Natural killer cell treated with Interleukin-12 subunit alpha and Interleukin-12 subunit beta and Interleukin-15 and Interleukin-18, amount 100 ng/mL, for 72 hours (primary cell): Measurements from ENCODE around the gene ZNF84. TPM values are rescaled to one million over a fixed set of nuclear protein-coding genes. Genes with fewer than 3 reads are reported as not detected.

ENCODE experiments used
- ATAC-seq, 2 donors: fragments of 150-1000 bp; cut with Tn5 transposase in 1 of 2; sonication (Bioruptor Pico), chemical (Tn5 transposase) in 1 of 2; 2 replicates each; pipeline ENCODE4 v1.10.0; 2021
- DNase-seq: peaks from one replicate; pipeline ENCODE4 v3.0.0; 2022; ENCODE audit warnings: low spot score
- H3K27ac Mint-ChIP-seq, 2 donors: 1 replicate in 1 of 2; 2 replicates in 1 of 2; pipeline ENCODE4 v1.8.0; 2022; ENCODE audit warnings: mixed read lengths in 2 of 2, mild to moderate bottlenecking in 1 of 2, moderate library complexity in 1 of 2
- H3K27me3 Mint-ChIP-seq, 2 donors: 1 replicate in 1 of 2; 2 replicates in 1 of 2; pipeline ENCODE4 v1.8.0; 2022; ENCODE audit warnings: mixed read lengths in 2 of 2
- H3K36me3 Mint-ChIP-seq: one replicate; pipeline ENCODE4 v1.8.0; 2022; ENCODE audit warnings: mixed read lengths
- H3K4me1 Mint-ChIP-seq, 2 donors: 1 replicate in 1 of 2; 2 replicates in 1 of 2; pipeline ENCODE4 v1.8.0; 2022; ENCODE audit warnings: low read depth in 2 of 2, mixed read lengths in 2 of 2, mild to moderate bottlenecking in 1 of 2
- H3K4me3 Mint-ChIP-seq: one replicate; pipeline ENCODE4 v1.8.0; 2022; ENCODE audit warnings: mixed read lengths
- H3K9me3 Mint-ChIP-seq: 2 replicates; pipeline ENCODE4 v1.8.0; 2022; ENCODE audit warnings: mixed read lengths
- total RNA-seq, 2 donors: library from RNA; stranded (reverse); gene quantifications; one replicate each; pipeline ENCODE4 v1.2.3, GENCODE V29; 2022

ZNF84 gene
- total RNA-seq = 10 to 100 TPM; 16.8 to 17.6 TPM

GRCh38 chr12:133037207-133038005 lies at the start of gene ZNF84:
Gene ZNF84 (plus strand): TSS chr12:133037509. CDS start chr12:133041468, 3,959 bp downstream.
- H3K4me3 Mint-ChIP-seq = peak within 1 kb of the TSS; percentile 93
- peak; percentile 98 for DNase-seq
- H3K36me3 Mint-ChIP-seq = peaks cover 57% of the 10 kb centered on the region
- H3K27me3 Mint-ChIP-seq = peaks cover 8 to 9% of the 10 kb centered on the region in 2 donors
- ATAC-seq = peak; percentile 95 to 97
- H3K4me1 Mint-ChIP-seq = peaks cover 0 to 3% of the 10 kb centered on the region in 2 donors
- H3K27ac Mint-ChIP-seq = peak within 1 kb of the TSS; percentile 88 to 90
- H3K9me3 Mint-ChIP-seq = peaks cover 26% of the 10 kb centered on the region

- Mint-ChIP-seq H3K4me3 (no peak overlapping the region), H3K4me1 (peaks cover 8 to 26% of the 10 kb centered on the region in 2 donors), H3K9me3 (peaks cover 18% of the 10 kb centered on the region), H3K27me3 (no peaks in the 10 kb centered on the region), H3K27ac (no peak overlapping the region), H3K36me3 (peaks cover 61% of the 10 kb centered on the region)
- no peak for ATAC-seq
- no peak for DNase-seq
Observed at GRCh38 chr12:132998741-132999140, 38.6 kb upstream of the ZNF84 start.

GRCh38 chr12:133010657-133011297 lies 26.5 kb upstream of the ZNF84 start:
- Mint-ChIP-seq H3K27me3 (no peaks in the 10 kb centered on the region), H3K4me3 (no peak overlapping the region), H3K9me3 (peaks cover 32% of the 10 kb centered on the region), H3K4me1 (peaks cover 0 to 6% of the 10 kb centered on the region in 2 donors), H3K36me3 (peaks cover 63% of the 10 kb centered on the region), H3K27ac (no peak overlapping the region)
- no peak for DNase-seq
- ATAC-seq = no peak

DNA sequence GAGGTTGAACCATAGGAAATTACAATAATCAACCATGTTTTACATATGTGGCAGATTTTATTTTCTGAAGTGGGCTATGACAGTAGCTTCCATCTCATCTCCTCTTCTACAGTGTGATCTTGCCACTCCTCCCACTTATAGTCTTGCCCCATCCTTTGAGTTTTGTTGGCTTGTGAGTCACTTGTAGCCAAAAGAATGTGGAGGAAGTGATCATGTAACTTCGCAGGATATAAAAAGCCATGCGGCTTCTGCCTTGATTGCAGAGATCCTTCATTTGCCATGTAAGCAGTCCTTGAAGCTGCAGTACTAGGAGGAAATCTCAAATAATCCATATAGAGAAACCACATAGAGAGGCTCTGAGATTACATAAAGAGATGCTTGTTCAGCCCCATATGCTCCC lies 13.7 kb upstream of the ZNF84 start:
- no peak overlapping the region for H3K27ac Mint-ChIP-seq
- no peak overlapping the region for H3K4me3 Mint-ChIP-seq
- no peaks in the 10 kb centered on the region for H3K4me1 Mint-ChIP-seq
- peaks cover 46% of the 10 kb centered on the region for H3K36me3 Mint-ChIP-seq
- peaks cover 35% of the 10 kb centered on the region for H3K9me3 Mint-ChIP-seq
- no peak for ATAC-seq
- H3K27me3 Mint-ChIP-seq = no peaks in the 10 kb centered on the region
- DNase-seq = no peak

GRCh38 chr12:133026996-133027395 lies 10.3 kb upstream of the ZNF84 start:
- H3K4me3 Mint-ChIP-seq = no peak overlapping the region
- ATAC-seq (no peak), DNase-seq (no peak)
- peaks cover 26% of the 10 kb centered on the region for H3K9me3 Mint-ChIP-seq
- peaks cover 31% of the 10 kb centered on the region for H3K36me3 Mint-ChIP-seq
- H3K27ac Mint-ChIP-seq = no peak overlapping the region
- no peaks in the 10 kb centered on the region for H3K4me1 Mint-ChIP-seq
- H3K27me3 Mint-ChIP-seq = no peaks in the 10 kb centered on the region

DNA sequence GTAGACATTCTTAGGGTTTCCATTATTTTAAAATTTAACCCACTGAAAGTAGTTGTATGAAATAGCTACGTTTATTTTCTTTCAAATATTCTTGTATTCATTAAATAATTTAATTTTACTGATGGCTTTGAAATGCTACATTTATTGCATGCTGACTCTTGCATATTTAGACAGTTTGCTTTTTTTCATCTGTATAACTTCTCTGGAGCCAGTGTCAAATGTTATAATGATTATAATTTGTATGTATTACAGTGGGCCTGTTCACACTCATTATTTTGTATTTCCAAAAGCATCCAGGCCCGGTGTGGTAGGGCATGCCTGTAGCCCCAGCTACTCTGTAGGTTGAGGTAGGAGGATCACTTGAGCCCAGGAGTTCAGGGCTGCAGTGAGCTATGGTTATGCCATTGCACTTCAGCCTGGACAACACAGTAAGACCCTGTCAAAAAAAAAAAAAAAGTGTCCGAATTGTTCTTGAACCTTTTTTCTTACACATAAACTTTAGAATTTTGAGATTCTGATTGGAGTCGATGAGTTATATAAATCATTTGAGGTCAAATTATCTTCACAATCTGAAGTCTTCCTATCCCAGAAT lies 905 bp downstream of the ZNF84 start:
- Mint-ChIP-seq H3K27me3 (peaks cover 8 to 9% of the 10 kb centered on the region in 2 donors), H3K9me3 (peaks cover 26% of the 10 kb centered on the region), H3K36me3 (peaks cover 66% of the 10 kb centered on the region), H3K4me3 (peak overlapping the region; percentile 93), H3K27ac (peak overlapping the region; percentile 88 to 90), H3K4me1 (peaks cover 0 to 3% of the 10 kb centered on the region in 2 donors)
- ATAC-seq (no peak), DNase-seq (no peak)

GRCh38 chr12:133046698-133047097 lies 9.4 kb downstream of the ZNF84 start:
- ATAC-seq = no peak
- H3K27ac Mint-ChIP-seq = no peak overlapping the region
- peaks cover 0 to 2% of the 10 kb centered on the region in 2 donors for H3K4me1 Mint-ChIP-seq
- no peak overlapping the region for H3K4me3 Mint-ChIP-seq
- no peaks in the 10 kb centered on the region for H3K27me3 Mint-ChIP-seq
- H3K36me3 Mint-ChIP-seq = peaks cover 88% of the 10 kb centered on the region
- DNase-seq = no peak
- peaks cover 29% of the 10 kb centered on the region for H3K9me3 Mint-ChIP-seq

DNA sequence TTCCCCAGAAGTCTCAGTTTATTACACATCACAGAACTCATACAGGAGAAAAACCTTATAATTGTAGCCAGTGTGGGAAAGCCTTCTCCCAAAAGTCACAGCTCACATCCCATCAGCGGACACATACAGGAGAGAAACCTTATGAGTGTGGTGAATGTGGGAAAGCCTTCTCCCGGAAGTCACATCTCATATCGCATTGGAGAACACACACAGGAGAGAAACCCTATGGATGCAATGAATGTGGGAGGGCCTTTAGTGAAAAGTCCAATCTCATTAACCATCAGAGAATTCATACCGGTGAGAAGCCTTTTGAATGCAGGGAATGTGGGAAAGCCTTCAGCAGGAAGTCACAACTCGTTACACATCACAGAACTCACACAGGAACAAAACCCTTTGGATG lies 20.1 kb downstream of the ZNF84 start:
- Mint-ChIP-seq H3K9me3 (peaks cover 25% of the 10 kb centered on the region), H3K4me3 (no peak overlapping the region), H3K27me3 (no peaks in the 10 kb centered on the region), H3K27ac (peak overlapping the region in 1 of 2 donors; percentile 75), H3K4me1 (peaks cover 0 to 4% of the 10 kb centered on the region in 2 donors), H3K36me3 (peaks cover 63% of the 10 kb centered on the region)
- DNase-seq (no peak), ATAC-seq (no peak)

- Mint-ChIP-seq H3K27ac (no peak overlapping the region), H3K27me3 (no peaks in the 10 kb centered on the region), H3K4me1 (peaks cover 0 to 4% of the 10 kb centered on the region in 2 donors), H3K9me3 (peaks cover 27% of the 10 kb centered on the region), H3K36me3 (peaks cover 63% of the 10 kb centered on the region), H3K4me3 (no peak overlapping the region)
- ATAC-seq (no peak), DNase-seq (no peak)
Observed at GRCh38 chr12:133058203-133059113, 21.1 kb downstream of the ZNF84 start.

DNA sequence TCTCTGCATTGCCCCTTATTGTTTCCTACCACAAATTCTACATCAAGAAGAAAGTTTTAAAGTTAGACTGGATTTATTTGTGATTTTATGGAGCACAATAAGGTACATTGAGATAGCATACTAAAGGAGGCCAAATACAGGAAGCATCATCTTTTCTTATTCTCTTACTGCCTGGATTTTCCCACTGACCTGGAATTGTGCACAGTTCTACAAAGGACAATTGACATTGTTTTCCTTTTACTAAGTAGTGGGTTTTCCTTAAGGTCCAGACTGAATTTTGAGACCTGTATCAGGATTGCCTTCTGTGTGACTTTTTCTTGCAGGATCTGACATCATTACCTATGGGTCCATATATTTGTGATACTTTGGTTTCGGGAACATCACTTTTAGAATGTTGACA lies 24.6 kb downstream of the ZNF84 start:
- Mint-ChIP-seq H3K9me3 (peaks cover 26% of the 10 kb centered on the region), H3K4me1 (peaks cover 0 to 4% of the 10 kb centered on the region in 2 donors), H3K27me3 (no peaks in the 10 kb centered on the region), H3K27ac (no peak overlapping the region), H3K4me3 (no peak overlapping the region), H3K36me3 (peaks cover 69% of the 10 kb centered on the region)
- no peak for DNase-seq
- ATAC-seq = no peak

- Mint-ChIP-seq H3K9me3 (peaks cover 18% of the 10 kb centered on the region), H3K36me3 (peaks cover 62% of the 10 kb centered on the region)
Observed at GRCh38 chr12:133063556-133063955, 26.2 kb downstream of the ZNF84 start.

DNA sequence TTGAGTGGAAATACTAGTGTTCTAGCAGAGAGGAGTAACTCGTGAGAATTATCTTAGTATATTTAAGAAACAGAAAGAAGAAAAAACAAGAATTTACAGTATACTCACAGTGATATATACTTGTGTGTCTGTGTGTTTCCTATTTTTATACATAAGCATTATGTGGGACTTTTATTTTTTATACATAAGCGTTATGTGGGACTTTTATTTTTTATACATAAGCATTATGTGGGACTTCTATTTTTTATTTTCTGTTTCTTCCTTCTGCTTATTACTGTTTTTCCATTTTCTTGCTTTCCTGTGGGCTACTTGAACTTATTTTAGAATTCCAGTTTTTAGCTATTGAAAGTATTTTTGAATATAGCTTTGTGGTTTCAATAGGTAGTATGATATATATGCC lies 36.5 kb downstream of the ZNF84 start:
- H3K27me3 Mint-ChIP-seq = no peaks in the 10 kb centered on the region
- no peak for ATAC-seq

More at GRCh38 chr12:133063556-133063955, 26.2 kb downstream of the ZNF84 start:
- DNase-seq = no peak
- Mint-ChIP-seq H3K4me3 (no peak overlapping the region), H3K27ac (no peak overlapping the region), H3K4me1 (no peaks in the 10 kb centered on the region), H3K27me3 (no peaks in the 10 kb centered on the region)
- no peak for ATAC-seq

GRCh38 chr12:133080026-133080367 lies 42.7 kb downstream of the ZNF84 start:
- Mint-ChIP-seq H3K36me3 (peaks cover 60% of the 10 kb centered on the region), H3K4me1 (peaks cover 5 to 9% of the 10 kb centered on the region in 2 donors)
- peak; percentile 91 to 93 for ATAC-seq

More for the DNA sequence above, 36.5 kb downstream of the ZNF84 start:
- Mint-ChIP-seq H3K27ac (no peak overlapping the region), H3K4me1 (no peaks in the 10 kb centered on the region), H3K9me3 (peaks cover 20% of the 10 kb centered on the region), H3K36me3 (peaks cover 40% of the 10 kb centered on the region), H3K4me3 (no peak overlapping the region)
- DNase-seq = no peak

More at GRCh38 chr12:133080026-133080367, 42.7 kb downstream of the ZNF84 start:
- H3K9me3 Mint-ChIP-seq = peaks cover 22% of the 10 kb centered on the region
- H3K4me3 Mint-ChIP-seq = no peak overlapping the region
- peak; percentile 97 for DNase-seq
- no peaks in the 10 kb centered on the region for H3K27me3 Mint-ChIP-seq
- H3K27ac Mint-ChIP-seq = no peak overlapping the region
